Measurements from ENCODE around the gene VIM. TPM values are rescaled to one million over a fixed set of nuclear protein-coding genes. Genes with fewer than 3 reads are reported as not detected.

VIM gene
- total RNA-seq, 2 donors from 2014 or later = 539 to 1,025 TPM

- DNase-seq (no peak), ATAC-seq (no peak)
- no peaks in the 10 kb centered on the region for H3K9me3 ChIP-seq
- H3K27ac ChIP-seq = no peak overlapping the region
- H3K4me1 ChIP-seq = no peaks in the 10 kb centered on the region
- intact Hi-C loops (cut with DNase I) = no loop called here
- TF ChIP-seq CTCF (IDR thresholded peaks at IDR 0.05) (no peak), POLR2A (IDR thresholded peaks at IDR 0.05) (no peak)
- no peaks in the 10 kb centered on the region for H3K27me3 ChIP-seq
- 78 to 100% methylated on average over 1 of the region's 1 CpG for WGBS, 2 donors
- H3K4me3 ChIP-seq = no peak overlapping the region
- no peaks in the 10 kb centered on the region for H3K36me3 ChIP-seq (replicated peaks in 1 of 2; ENCODE audit: insufficient read depth in 1 of 2, low read depth in 2 of 2)
Measured at GRCh38 chr10:17217631-17218232, 10.3 kb upstream of the VIM start.

- Histone ChIP-seq H3K27ac (no peak overlapping the region), H3K36me3 (replicated peaks in 1 of 2; ENCODE audit: insufficient read depth in 1 of 2, low read depth in 2 of 2) (no peaks in the 10 kb centered on the region), H3K4me3 (no peak overlapping the region), H3K4me1 (no peaks in the 10 kb centered on the region), H3K9me3 (no peaks in the 10 kb centered on the region), H3K27me3 (no peaks in the 10 kb centered on the region)
- TF ChIP-seq POLR2A (IDR thresholded peaks at IDR 0.05) (no peak), CTCF (IDR thresholded peaks at IDR 0.05) (no peak)
- no peak for ATAC-seq
- no peak for DNase-seq
- 86 to 96% methylated on average over 2 of the region's 2 CpGs for WGBS, 2 donors
- intact Hi-C loops (cut with DNase I) = no loop called here
Measured at GRCh38 chr10:17219024-17219423, 9.0 kb upstream of the VIM start.

GRCh38 chr10:17220652-17221100 lies 7.4 kb upstream of the VIM start:
- no peak for DNase-seq
- no peak overlapping the region for H3K4me3 ChIP-seq
- no peak overlapping the region for H3K27ac ChIP-seq
- no peaks in the 10 kb centered on the region for H3K36me3 ChIP-seq (replicated peaks in 1 of 2; ENCODE audit: insufficient read depth in 1 of 2, low read depth in 2 of 2)
- H3K9me3 ChIP-seq = no peaks in the 10 kb centered on the region
- intact Hi-C loops (cut with DNase I) = no loop called here
- no peaks in the 10 kb centered on the region for H3K27me3 ChIP-seq
- peak; percentile 51 for ATAC-seq
- TF ChIP-seq CTCF (IDR thresholded peaks at IDR 0.05) (no peak), POLR2A (IDR thresholded peaks at IDR 0.05) (no peak)
- WGBS, 2 donors = 16 to 30% methylated on average over 1 of the region's 1 CpG
- H3K4me1 ChIP-seq = no peaks in the 10 kb centered on the region

GRCh38 chr10:17222329-17222728 lies 5.7 kb upstream of the VIM start:
- 67 to 83% methylated on average over 4 of the region's 4 CpGs for WGBS, 2 donors
- H3K27ac ChIP-seq = no peak overlapping the region
- no peak for TF ChIP-seq POLR2A (IDR thresholded peaks at IDR 0.05)
- TF ChIP-seq CTCF (IDR thresholded peaks at IDR 0.05) = no peak
- no peak for ATAC-seq
- peaks cover 8% of the 10 kb centered on the region for H3K4me1 ChIP-seq
- no peaks in the 10 kb centered on the region for H3K9me3 ChIP-seq
- DNase-seq = no peak
- H3K4me3 ChIP-seq = no peak overlapping the region
- intact Hi-C loops (cut with DNase I) = no loop called here
- H3K27me3 ChIP-seq = no peaks in the 10 kb centered on the region
- H3K36me3 ChIP-seq (replicated peaks in 1 of 2; ENCODE audit: insufficient read depth in 1 of 2, low read depth in 2 of 2) = no peaks in the 10 kb centered on the region

- H3K27ac ChIP-seq = no peak overlapping the region
- H3K27me3 ChIP-seq = no peaks in the 10 kb centered on the region
- no peaks in the 10 kb centered on the region for H3K9me3 ChIP-seq
- ATAC-seq = no peak
- WGBS, 2 donors = 72 to 75% methylated on average over 4 of the region's 4 CpGs
- H3K4me1 ChIP-seq = peaks cover 36% of the 10 kb centered on the region
- no peaks in the 10 kb centered on the region for H3K36me3 ChIP-seq (replicated peaks in 1 of 2; ENCODE audit: insufficient read depth in 1 of 2, low read depth in 2 of 2)
- intact Hi-C loops (cut with DNase I) = no loop called here
- no peak for DNase-seq
- TF ChIP-seq CTCF (IDR thresholded peaks at IDR 0.05) (no peak), POLR2A (IDR thresholded peaks at IDR 0.05) (no peak)
- no peak overlapping the region for H3K4me3 ChIP-seq
Measured at GRCh38 chr10:17225808-17226207, 2.2 kb upstream of the VIM start.
